KMS-11 (cell line): ENCODE measurements around the gene TMEM272.

Experiments
- H2AFZ ChIP-seq: fragments of 200-600 bp; sonication (generic); 2 replicates; pipeline ENCODE4 v1.6.1; 2016; ENCODE audit warnings: antibody characterized with exemption, mixed run types, low read depth
- H3K27ac ChIP-seq: fragments of 200-600 bp; sonication (generic); 2 replicates; pipeline ENCODE4 v1.6.1; 2016; ENCODE audit warnings: mild to moderate bottlenecking, mixed run types
- H3K27me3 ChIP-seq: fragments of 200-600 bp; sonication (generic); 2 replicates; pipeline ENCODE4 v1.6.1; 2017; ENCODE audit warnings: mild to moderate bottlenecking, low read depth, mixed run types, moderate library complexity; ENCODE audit not compliant: insufficient read depth
- H3K36me3 ChIP-seq: fragments of 200-600 bp; sonication (generic); 2 replicates; pipeline ENCODE4 v1.6.1; 2017; ENCODE audit warnings: mild to moderate bottlenecking, mixed run types; ENCODE audit not compliant: insufficient read depth
- H3K4me1 ChIP-seq: fragments of 200-600 bp; sonication (generic); 2 replicates; pipeline ENCODE4 v1.6.1; 2016; ENCODE audit warnings: mild to moderate bottlenecking, low read depth, mixed run types; ENCODE audit not compliant: poor library complexity, severe bottlenecking
- H3K4me2 ChIP-seq: fragments of 200-600 bp; sonication (generic); 2 replicates; pipeline ENCODE4 v1.7.0; 2016; ENCODE audit warnings: mild to moderate bottlenecking, mixed run types
- H3K4me3 ChIP-seq: fragments of 200-600 bp; sonication (generic); IDR thresholded peaks from 2 replicates; pipeline ENCODE4 v1.6.1; 2017; ENCODE audit warnings: low read depth, low read length, mixed read lengths; ENCODE audit not compliant: insufficient read depth
- H3K79me2 ChIP-seq: fragments of 200-600 bp; sonication (generic); 2 replicates; pipeline ENCODE4 v1.6.1; 2016; ENCODE audit warnings: low read depth, mixed run types; ENCODE audit not compliant: insufficient read depth
- H3K9ac ChIP-seq: fragments of 200-600 bp; sonication (generic); 2 replicates; pipeline ENCODE4 v1.6.1; 2016; ENCODE audit warnings: mild to moderate bottlenecking, mixed run types
- H4K20me1 ChIP-seq: fragments of 200-600 bp; sonication (generic); 2 replicates; pipeline ENCODE4 v1.6.1; 2016; ENCODE audit warnings: mild to moderate bottlenecking, mixed run types; ENCODE audit not compliant: insufficient read depth
- TF ChIP-seq, protein P1 (sequence below): fragments of 200-600 bp; sonication (generic); conservative IDR thresholded peaks from 2 replicates; pipeline ENCODE4 v1.6.1; 2017; ENCODE audit warnings: low read depth, mild to moderate bottlenecking, antibody characterized with exemption, low read length, moderate library complexity, mixed read lengths

Gene TMEM272

DNA sequence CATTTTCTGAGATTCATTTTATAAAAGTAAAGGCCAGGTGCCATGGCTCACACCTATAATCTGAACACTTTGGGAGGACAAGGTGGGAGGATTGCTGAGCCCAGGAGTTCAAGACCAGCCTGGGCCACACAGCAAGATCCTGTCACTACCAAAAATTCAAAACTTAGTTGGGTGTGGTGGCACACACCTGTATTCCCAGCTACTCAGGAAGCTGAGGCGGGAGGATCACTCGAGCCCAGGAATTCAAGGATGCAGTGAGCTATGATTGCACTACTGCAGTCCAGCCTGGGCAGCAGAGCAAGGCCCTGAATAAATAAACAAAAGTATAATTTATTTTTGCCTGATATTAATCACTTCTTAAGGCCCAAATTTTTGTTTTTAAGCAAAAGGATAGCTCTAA lies 81.5 kb downstream of the TMEM272 start:
- Histone ChIP-seq H3K79me2 (no peaks in the 10 kb centered on the region), H3K4me2 (peak overlapping the region; percentile 67), H3K4me3 (no peak overlapping the region), H4K20me1 (no peaks in the 10 kb centered on the region), H3K36me3 (no peaks in the 10 kb centered on the region), H3K27ac (peak overlapping the region; percentile 86; the same call in 1 of the 2 replicates), H3K4me1 (peaks cover 21% of the 10 kb centered on the region), H3K9ac (no peak overlapping the region), H3K27me3 (no peaks in the 10 kb centered on the region), H2AFZ (no peak overlapping the region)
- TF ChIP-seq, protein P1, sequence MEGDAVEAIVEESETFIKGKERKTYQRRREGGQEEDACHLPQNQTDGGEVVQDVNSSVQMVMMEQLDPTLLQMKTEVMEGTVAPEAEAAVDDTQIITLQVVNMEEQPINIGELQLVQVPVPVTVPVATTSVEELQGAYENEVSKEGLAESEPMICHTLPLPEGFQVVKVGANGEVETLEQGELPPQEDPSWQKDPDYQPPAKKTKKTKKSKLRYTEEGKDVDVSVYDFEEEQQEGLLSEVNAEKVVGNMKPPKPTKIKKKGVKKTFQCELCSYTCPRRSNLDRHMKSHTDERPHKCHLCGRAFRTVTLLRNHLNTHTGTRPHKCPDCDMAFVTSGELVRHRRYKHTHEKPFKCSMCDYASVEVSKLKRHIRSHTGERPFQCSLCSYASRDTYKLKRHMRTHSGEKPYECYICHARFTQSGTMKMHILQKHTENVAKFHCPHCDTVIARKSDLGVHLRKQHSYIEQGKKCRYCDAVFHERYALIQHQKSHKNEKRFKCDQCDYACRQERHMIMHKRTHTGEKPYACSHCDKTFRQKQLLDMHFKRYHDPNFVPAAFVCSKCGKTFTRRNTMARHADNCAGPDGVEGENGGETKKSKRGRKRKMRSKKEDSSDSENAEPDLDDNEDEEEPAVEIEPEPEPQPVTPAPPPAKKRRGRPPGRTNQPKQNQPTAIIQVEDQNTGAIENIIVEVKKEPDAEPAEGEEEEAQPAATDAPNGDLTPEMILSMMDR: no peak
